GM19372 (cell line): Measurements from ENCODE around the gene CCDC7.
"Not testable (repeated sequence)": the region's sequence is repeated elsewhere in the genome, so short reads cannot be mapped to it uniquely, and the experiment has no call there.

Experiments used
- ATAC-seq: cut with Tn5 transposase; IDR thresholded peaks from one replicate; pipeline ENCODE4 v1.9.1; 2021; ENCODE audit warnings: mild to moderate bottlenecking, low read depth, moderate library complexity; ENCODE audit not compliant: unreplicated experiment

The CCDC7 gene

DNA sequence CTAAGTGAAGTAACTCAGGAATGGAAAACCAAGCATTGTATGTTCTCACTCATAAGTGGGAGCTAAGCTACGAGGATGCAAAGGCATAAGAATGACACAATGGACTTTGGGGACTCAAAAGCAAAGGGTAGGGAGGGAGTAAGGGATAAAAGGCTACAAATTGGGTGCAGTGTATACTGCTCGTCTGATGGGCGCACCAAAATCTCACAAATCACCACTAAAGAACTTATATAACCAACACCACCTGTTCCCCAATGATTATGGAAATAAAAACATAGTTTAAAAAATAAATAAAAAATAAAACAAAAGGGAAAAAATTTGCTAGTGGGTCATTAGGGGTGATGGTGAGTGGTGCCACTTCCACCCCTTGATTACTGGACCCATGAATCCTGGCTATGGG lies 351.5 kb downstream of the CCDC7 start:
- ATAC-seq, result not testable (repeated sequence)

DNA sequence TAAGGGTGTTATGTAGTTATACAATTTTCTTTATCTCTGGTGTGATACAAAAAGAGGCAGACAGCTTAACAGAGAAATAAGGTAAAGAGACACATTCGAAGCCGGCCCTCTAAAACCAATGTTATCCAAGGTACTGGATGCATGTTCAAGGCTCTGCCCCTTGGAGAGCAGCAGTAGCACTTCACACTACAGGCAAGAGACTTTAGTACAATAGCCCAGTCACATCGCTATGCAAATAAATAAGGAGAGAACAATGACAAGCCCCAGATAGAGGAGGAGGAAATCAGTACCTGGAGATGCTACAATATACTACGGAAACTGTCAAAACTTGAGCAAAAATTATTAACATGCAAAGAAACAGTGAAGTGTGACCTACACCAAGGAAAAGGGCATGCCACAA lies 401.0 kb downstream of the CCDC7 start:
- no peak for ATAC-seq

DNA sequence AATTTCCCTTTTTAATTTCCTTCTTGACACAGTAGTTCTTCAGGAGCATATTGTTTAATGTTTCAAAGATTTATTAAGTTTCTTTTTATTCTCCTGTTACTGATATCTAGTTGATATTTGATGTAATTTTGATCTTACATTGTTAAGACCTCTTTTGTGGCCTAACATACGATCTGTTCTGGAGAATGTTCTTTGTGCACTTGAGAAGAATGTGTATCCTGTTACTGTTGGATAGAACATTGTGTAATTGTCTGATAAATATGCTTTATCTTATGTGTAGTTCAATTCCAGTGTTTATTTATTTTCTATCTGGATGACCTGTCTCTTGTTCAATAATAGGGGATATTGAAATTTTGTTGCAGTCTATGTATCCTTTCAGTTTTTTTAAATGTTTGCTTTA lies 405.4 kb downstream of the CCDC7 start:
- ATAC-seq, result no peak

DNA sequence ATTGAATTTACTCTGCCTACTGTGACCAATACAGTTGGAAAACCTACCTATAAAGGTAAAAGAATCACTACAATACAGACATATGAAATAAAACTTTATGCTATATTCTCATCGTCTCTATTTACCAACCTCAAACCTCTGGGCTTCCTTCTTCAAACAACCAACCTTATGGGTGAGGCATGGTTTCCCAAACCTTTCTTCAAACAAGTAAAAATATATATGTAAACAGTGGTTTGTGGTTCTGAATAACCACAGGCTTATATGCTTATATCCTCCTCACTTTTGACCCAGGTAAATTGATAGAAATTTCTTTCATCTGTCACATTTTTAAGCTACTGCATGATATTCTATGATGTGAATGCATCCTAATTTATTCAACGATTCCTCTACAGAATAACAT lies 408.5 kb downstream of the CCDC7 start:
- ATAC-seq, result no peak

DNA sequence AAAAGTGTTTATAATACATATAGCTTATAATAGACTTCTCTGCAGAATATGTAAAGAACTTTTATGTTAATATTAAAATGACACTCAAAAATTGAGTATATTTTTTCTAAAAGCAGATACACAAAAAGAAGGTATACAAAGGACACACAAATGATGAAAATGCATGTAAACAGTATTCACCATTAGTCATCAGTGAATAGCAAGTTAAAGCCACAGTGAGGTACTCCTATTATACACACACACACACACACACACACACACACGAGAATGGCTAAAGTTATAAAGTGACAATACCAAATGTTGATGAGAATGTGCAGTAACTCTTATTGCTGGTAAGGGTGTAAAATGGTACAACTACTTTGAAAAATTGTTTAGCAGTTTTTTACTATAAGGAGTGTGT lies 419.2 kb downstream of the CCDC7 start:
- ATAC-seq, result no peak

DNA sequence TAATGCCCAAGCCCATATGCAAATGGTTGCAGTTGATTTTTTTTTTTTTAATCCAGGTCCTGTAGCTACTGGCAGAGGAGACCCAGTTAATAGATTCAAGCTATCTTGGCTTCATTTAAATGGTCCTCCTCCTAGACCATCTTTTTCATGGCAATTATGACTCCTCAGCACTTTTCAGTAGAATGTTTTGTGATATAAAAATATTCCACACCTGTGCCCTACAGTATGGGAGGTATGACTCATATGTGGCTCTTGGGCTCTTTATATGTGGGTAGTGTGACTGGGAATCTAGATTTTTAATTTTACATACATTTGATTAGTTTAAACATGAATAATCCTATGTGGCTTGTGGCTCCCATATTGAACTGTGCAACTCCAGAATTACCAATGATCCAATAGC lies 432.0 kb downstream of the CCDC7 start:
- ATAC-seq, result no peak

DNA sequence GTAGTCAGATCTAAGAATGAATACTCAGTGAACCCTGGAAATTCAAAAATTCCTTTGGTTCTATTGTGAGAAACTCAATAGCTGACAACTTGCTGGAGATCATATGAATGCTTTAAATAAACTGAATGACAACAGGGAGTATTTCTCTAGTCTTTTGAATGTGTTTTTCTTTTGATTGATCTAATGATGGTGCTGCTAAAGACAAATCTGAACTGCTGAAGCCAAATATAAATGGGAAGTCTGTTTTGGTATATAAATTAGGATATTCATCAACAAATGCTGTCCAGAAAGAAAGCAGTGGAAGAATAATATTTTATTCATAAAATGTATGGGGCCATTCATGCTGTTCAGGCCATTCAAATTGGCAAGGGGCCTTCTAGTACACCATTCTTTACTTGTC lies 432.7 kb downstream of the CCDC7 start:
- ATAC-seq, result no peak

DNA sequence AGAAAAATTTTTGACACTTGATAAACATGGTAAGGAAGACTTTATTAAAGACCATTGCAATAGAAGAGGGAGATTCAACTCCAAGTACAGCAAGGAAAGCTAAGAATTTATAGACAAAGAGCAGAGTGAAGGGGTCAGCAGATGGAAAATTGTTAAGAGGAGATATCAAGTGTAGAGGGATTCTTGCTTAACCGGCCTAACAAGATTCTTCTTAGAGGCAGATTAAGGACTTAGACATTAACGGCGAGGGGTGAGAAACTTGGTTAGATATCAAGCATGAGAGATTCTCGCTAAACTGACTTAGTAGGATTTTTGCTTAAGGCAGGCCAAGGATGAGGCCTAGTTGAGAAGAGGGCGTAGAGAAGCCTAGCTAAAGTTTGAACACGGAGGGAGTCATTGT lies 436.1 kb downstream of the CCDC7 start:
- no peak for ATAC-seq

DNA sequence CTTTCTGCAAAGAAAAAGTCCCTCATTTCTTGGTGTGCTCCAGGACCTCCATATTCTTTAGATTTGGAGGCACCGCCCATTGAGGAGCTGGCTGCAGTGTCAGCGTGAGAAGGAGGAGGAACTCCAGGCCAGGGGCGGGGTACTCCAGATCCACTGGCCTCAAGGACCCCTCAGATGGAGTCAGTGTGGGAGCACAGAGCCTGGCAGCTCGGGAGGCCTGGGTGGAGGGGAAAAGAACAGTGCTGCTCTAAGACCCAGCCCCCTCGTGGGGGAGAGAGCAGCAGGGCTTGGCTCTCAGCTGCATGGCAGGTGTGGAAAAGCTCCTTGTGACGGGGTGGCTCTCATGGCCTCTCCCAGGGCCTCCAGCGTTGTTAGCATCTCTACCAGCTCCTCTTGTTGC lies 441.5 kb downstream of the CCDC7 start:
- ATAC-seq, result no peak

DNA sequence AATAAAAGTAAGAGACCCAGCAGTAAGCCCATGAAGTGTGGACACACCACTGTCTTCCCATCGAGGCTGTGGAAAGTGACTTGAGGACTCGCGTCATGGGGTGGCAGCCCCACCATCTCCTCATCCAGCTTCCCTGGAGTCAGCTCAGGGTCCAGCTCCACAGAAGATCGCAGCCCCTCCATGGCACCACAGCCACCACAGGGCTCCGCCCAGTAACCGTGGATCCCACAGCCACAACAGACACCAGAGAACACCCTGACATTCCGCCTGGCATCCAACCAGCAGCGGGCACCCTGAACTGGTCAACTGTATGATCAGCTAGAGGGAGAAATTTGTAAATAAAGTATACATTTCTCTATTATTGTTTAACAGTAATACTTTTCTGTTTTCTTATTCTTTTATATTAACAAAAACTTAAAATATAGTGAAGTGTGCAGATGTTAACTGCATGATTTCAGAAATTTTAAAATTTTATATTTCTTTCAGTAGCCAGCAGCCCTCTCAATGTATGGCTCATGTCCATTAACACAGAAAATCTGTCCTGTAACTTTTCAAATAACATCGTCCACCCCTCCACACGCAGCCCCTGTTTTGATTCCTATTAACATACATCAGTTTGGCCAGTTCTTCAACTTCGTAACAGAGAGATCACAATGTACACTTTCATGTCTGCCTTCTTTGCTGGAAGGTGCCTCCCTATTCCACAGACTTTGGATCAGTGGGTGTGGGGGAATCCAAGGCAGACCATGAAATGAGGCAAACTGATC lies 442.4 kb downstream of the CCDC7 start:
- no peak for ATAC-seq

DNA sequence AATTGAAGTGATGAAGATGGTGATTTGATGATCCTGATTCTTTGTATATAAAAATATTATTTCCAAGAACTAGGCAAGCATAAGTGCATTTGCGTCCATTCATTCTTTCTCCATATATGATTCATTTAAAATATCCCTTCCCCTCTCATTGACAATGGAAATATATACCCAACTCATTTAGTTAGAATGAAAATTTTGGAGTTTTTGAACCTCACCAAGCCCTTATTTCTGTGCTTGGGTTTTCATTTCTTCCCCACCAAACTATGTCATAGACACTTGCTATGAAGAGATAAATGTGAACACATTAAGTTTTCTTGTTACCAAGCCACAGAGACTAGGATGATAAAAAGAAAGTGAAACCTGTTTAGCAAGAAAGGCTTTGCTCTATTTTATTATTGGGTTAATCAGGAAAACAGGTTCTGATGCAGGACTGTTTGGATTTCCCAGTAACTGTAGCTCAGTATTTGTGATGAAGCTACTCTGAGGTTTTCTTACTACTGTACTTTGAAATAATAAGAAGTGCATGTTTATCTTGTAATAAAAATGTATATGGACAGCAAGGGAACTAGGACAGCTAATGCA lies 443.8 kb downstream of the CCDC7 start:
- no peak for ATAC-seq

DNA sequence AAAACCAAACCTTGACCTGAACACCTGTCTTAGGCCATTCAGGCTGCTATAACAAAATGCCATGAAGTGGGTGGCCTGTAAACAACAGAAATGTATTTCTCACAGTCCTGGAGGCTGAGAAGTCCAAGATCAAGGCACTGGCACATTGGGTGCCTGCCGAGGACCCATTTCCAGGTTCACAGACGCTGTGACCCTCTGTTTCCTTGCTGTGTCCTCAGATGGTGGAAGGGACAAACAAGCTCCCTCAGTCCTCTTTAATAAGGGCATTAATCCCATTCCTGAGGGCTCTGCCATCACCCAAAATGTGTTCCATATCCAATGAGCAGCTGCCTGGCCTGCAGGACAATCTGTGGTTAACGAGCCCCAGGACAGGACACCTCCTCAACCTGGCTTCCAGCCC lies 444.5 kb downstream of the CCDC7 start:
- no peak for ATAC-seq

DNA sequence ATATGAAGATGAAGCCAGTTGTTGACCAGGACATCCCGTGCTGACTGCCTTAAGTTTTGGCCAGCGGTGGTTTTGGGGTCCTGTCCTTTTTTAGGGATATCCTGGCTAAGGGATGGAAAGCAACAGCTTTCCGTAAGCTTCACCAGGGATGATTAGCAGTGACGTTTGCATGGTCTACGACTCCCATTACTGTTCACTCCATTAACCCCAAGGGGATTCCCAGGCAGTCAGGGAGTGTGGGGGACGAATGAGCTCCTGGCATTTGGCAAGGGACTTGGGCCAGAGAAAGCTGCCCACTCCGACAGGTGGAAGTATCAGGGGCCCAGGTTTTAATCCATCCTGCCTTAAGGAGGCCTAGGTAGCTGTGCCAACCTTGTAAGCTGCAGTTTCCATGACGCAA lies 445.3 kb downstream of the CCDC7 start:
- ATAC-seq, result no peak

DNA sequence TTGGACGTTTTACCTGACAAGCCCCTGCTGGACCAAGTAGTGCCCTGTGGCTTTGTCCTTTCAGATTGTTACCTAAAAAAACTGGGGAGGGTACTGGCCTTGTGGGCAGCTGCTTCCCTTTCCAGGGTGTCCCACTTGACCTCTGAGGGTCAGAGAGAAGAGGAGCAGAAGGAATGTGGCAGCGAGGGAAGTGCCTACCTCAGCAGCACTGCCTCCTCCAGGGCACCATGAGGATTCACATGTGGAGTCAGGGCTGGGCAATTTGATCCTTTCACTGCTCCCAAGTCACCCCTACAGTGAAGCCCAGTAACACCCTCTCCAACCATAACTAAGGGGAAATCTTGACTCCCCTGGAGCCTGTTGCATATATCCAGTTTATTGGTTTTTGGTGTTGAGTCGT lies 447.5 kb downstream of the CCDC7 start:
- ATAC-seq, result no peak

DNA sequence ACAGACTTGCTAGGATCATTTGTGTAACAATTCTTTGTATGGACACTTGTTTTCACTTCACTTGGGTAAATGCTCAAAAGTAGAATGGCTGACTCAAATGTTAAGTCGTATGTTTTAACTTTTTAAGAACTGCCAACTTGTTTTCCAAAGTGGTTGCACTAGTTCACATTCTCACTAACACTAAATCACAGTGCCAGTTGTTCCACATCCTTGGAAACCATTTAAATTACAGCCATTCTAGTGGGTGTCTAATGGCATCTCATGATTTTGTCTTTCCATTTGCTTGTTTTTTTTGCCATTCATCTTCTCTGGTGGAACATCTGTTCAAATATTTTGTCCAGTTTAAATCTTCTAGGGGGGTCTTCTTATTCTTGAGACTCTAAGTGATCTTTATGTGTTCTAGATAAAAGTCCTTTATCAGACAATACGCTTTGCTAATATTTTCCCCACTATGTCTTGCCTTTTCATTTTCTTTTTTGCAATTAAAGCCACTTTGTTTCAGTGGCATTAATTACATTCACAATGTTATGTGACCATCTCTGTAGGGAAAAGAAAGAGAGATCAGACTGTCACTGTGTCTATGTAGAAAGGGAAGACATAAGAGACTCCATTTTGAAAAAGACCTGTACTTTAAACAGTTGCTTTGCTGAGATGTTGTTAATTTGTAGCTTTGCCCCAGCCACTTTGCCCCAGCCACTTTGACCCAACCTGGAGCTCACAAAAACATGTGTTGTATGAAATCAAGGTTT lies 448.1 kb downstream of the CCDC7 start:
- ATAC-seq, result no peak

DNA sequence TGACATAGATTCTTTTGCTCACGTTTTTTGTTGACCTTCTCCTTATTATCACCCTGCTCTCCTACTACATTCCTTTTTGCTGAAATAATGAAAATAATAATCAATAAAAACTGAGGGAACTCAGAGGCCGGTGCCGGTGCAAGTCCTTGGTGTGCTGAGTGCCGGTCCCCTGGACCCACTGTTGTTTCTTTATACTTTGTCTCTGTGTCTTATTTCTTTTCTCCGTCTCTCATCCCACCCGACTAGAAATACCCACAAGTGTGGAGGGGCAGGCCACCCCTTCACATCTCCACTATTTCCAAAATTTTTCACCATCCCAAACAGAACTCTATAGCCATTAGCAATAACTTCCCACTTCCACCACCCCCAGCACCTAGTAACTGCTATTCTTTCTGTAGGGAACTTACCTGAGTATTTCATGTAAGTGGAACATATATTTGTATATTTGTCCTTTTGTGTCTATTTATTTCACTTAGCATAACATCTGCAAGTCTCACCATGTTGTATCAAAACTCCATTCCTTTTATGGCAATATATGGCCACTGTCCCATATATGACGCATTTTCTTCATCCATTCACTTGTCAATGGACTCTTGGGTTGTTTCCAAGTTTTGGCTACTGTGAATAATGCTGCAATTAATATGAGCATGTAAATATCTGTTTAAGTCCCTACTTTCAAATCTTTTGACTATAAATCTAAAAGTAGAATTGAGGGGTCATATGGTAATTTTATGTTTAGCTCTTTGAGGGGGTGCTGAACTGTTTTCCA lies 449.4 kb downstream of the CCDC7 start:
- ATAC-seq, result not testable (repeated sequence)

DNA sequence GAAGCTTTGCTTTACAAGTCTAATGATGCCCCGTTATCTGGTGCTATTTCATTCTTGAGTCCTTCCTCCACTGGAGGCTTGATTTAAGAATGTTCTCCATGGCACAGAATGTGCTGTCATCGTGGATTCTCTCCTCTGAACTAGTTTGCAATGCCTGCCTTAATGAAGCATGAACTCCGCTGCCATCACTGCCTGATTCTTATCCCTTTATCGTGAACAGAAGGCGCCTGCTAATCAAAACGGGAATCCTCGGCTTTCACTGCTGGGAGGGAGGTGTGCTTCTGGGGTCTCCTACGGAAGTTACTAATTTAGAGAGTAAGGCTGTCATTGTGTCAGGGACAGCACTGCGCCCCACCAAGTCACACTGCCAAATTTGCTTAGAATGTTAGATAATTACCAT lies 455.9 kb downstream of the CCDC7 start:
- ATAC-seq, result no peak

DNA sequence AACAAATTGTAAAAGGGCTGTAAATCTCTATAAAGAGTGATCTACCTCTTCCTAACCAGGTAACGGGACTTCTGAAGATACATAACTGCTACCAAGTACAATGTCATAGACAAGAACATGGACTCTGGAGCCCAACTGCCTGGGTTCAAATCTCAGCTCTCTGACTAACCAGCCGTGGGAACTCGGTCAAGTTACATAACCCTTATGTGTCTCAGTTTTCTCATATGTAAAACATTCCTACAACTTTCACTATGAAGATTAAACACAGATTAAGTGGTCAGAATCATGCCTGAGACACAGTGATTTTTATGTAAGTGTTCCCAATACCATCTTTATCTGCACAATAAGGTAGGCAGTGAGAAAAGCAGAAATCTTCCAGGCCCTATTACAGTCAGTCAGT lies 459.5 kb downstream of the CCDC7 start:
- ATAC-seq, result no peak

DNA sequence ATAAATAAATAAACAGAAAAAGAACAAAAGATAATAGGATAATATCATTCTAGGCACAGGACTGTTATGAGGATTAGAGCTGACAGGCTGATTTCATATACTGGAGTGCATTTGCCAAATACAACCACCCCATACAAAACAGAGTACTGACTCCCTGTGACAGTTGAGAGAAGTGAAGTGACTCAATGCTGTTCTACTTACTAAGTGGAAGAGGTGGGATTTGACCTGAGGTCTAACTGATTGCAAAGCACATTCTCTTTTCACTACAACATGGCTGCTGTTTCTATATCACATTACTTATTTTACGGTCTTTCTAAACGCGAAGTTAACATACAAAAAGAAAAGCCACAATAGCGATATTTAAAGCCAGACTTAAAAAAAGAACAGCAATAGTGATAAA lies 460.7 kb downstream of the CCDC7 start:
- no peak for ATAC-seq

DNA sequence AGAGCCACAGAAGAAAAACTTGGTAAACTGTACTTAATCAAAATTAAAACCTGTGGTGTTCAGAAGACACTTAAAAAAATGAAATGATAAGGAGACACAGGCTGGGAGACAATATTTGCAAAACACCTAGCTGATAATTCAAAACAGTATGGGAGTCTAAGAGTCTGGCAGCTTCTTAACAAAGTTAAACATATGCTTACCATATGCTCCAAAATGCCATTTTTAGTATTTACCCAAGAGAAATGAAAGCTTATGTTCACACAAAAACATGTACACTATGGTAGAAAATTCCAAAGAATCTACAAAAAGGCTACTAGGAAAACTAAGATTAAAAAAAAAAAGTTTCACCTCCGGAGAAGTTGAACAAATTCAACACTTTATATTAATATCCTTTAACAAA lies 463.5 kb downstream of the CCDC7 start:
- ATAC-seq, result no peak

DNA sequence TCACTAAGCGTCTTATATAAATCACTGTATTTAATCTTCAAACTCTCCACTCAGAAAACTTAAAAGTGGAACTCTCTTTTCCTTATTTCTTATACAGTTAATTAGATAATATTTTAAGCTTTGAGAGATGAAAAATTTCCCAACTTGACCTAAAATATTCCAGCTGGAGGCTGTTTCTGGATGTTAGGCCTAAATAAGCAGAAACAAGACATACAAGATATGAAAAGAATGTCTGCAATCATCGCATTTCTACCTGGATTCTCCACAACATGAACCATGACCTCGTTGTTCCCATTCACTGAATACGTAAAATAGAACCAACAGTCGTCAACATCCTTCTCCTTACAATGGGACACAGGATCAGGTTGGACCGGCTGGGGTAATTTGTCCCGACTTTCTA lies 464.0 kb downstream of the CCDC7 start:
- ATAC-seq, result not testable (repeated sequence)
